Stimulated activated naive CD8-positive, alpha-beta T cell treated with anti-CD3 and anti-CD28 coated beads, Interleukin-15, Interleukin-2, amounts not matched to agents 100 U/mL and 50 U/mL, for 24 hours (primary cell): ENCODE measurements around the gene CMIP.
"Not testable (repeated sequence)": the region's sequence is repeated elsewhere in the genome, so short reads cannot be mapped to it uniquely, and the experiment has no call there.

Experiments
- ATAC-seq: fragments of 150-1000 bp; cut with Tn5 transposase; one replicate; pipeline ENCODE4 v1.10.0; 2021
- DNase-seq: peaks from one replicate; pipeline ENCODE4 v3.0.0; 2021

CMIP gene

DNA sequence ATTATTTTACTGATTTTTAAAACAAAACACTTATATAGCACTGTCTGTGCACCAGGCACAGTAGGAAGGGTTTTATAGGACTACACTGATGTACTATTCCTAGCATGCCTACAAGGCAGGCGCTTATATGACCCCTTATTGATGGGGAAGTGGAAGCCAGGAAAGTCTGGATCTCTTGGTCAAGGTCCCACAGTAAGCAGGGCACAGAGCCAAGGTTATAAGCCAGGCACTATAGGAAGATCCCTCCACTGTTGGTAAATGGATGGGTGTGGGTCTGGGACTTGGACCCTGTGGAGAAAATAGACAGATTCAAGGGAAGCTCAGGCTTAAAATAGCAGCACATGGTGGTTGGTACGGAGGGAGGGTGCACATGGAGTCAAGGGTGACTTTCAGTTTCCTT, 275.4 kb downstream of the CMIP start:
- no peak for ATAC-seq

DNA sequence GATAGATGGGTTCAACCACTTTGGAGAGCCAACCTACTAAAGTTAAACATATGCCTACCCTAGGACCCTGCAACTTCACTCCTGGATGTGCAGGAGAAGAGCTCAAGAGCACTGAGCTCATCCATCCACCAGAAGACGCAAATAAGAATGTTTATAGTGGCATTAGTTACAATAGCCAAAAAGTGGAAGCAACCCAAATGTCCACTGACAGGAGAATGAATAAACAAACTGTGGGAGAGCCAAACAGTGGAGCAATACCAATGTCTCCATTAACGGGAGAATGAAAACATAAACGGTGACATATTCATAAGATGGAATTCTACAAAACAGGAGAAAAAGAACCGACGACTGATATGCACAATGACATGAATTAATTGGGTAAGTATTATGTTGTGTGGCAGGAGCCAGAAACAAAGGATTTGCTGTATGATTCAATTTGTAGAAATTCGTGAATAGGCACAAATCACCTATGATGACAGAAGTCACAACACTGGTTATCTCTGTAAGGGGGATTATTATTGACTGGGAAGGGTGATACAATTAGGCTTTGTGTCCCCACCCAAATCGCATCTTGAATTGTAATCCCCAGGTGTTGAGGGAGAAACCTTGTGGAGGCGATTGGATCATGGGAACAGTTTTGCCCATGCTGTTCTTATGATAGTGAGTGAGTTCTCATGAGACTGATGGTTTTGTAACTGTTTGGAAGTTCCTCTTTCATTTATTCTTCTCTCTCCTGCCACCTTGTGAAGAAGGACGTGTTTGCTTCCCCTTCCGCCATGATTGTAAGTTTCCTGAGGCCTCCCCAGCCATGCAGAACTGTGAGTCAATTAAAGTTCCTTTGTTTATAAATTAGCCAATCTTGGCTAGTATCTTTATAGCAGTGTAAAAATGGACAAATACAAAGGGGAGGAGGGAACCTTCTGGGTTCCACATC, 276.6 kb downstream of the CMIP start:
- no peak for DNase-seq
- no peak for ATAC-seq

More for the DNA sequence above, 275.4 kb downstream of the CMIP start:
- no peak for DNase-seq

GRCh38 chr16:81723098-81723723, 278.6 kb downstream of the CMIP start:
- DNase-seq = peak; percentile 27
- ATAC-seq = peak; percentile 85

GRCh38 chr16:81728435-81728834, 283.8 kb downstream of the CMIP start:
- no peak for DNase-seq
- ATAC-seq = no peak

DNA sequence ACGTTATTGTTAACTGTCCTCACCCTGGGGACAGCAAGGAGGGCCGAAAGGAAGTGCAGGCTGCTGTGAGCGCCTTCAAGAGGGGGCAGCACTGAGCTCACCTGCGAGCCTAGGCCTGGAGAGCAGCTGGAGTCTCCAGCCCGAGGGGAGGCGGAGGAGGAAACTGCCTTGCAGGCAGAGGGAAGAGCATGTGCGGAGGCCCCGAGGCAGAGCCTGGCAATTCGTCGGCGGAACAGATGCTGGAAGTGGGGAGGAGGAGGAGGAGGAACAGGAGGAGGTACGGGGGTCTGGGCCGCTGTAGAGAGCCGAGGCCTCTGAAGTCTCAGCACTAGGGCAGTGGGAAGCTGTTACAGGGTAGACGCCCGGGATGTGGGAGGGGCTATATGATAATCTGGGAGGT, 284.8 kb downstream of the CMIP start:
- DNase-seq (no peak), ATAC-seq (no peak)

GRCh38 chr16:81730090-81731051, 285.8 kb downstream of the CMIP start:
- DNase-seq (peak; percentile 73), ATAC-seq (peak; percentile 93)

DNA sequence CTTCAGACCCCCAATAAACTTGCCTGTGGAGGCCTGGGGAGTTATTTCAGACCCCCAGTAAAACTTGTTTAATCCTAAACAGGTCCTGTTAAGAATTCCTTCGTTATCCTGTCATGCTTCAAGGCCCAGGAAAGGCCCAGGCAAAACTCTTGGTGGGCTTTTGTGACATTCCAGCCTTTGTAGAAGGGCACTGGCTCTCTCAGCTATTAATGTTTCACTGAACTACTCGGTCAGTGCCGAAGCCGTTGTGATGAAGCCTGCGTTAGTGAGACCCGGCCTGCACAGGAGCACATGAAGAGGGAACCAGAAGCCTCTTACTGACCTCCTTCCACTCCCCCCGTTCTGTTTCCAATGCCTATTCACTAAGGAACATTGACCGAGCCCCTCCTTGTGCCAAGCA, 287.0 kb downstream of the CMIP start:
- DNase-seq = no peak
- ATAC-seq = no peak

- DNase-seq = no peak
- ATAC-seq = no peak
Measured at GRCh38 chr16:81732699-81733098, 288.1 kb downstream of the CMIP start.

DNA sequence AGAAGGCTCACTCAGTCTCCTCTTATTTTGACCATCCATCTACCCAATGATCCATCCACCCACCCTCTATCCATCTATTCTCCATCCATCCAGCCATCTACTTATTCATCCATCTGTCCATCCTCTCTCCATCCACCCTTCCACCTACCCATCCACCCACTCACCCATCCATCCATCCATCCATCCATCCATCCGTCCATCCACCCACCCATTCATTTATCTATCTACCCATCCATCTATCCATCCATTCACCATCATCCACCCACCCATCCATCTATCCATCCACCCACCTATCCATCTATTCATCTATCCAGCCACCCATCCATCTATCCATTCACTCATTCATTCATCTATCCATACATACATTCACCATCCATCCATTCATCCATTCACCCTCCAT, 288.7 kb downstream of the CMIP start:
- no peak for DNase-seq
- ATAC-seq = no peak

DNA sequence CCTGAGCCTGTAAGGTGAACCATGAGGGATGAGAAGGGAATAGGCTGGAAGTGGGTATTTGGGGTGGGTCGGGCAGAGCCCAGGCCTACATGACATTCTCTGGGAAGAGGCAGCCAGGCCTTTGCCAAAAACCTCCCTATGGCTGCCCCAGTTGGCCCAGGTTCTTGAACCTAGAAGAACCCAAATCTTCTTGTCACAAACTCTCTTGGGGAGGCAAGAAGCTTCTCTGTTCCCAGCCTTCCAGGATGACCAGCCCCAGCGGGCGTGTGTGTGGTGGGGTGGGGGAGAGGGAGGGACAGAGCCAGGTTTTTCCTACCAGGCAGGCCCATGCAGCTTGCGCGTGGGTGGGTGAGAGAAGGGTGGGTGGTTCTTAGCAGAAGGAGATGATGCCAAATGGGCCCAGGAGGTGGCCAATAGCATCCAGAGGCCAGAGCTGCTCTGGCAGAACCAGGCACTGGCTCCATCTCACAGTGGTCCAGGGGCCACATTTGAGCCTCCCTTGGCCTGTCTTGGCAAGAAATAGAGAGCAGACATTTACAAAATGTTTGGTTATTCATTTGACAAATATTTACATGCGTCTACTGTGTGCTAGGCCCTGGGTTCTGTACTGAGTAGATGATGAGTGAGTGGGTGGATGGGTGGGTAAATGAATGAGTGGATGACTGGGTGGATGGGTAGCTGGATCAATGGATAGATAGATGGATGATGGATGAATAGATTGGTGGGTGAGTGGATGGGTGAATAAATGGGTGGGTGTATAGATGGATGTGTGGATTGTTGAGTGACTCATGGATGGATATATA, 290.2 kb downstream of the CMIP start:
- DNase-seq = no peak
- ATAC-seq = no peak

GRCh38 chr16:81737885-81738536, 293.4 kb downstream of the CMIP start:
- ATAC-seq (peak; percentile 87), DNase-seq (peak; percentile 86)

- peak; percentile 20 for ATAC-seq
- DNase-seq = no peak
Measured at GRCh38 chr16:81738783-81739496, 294.3 kb downstream of the CMIP start.

DNA sequence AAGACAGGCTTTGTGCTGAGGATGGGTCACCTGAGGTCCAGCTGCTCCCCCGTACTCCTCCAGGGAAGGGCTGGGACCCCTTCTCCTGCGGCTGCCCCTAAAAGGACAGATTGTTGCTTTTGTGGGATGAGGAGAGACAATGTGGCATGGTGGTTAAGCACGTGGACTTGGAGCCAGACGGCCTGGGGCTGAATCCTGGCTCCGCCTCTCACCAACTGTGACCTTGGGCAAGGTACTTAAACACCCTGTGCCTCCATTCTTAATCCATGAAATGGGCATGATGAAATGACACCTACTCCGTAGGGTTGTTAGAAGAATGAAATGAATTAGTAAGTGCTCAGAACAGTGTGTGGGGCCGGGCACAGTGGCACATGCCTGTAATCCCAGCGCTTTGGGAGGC, 294.9 kb downstream of the CMIP start:
- DNase-seq = no peak
- ATAC-seq = no peak

GRCh38 chr16:81740169-81740568, 295.6 kb downstream of the CMIP start:
- no peak for DNase-seq
- ATAC-seq = no peak

GRCh38 chr16:81741430-81741770, 296.8 kb downstream of the CMIP start:
- not testable (repeated sequence) for ATAC-seq, DNase-seq

DNA sequence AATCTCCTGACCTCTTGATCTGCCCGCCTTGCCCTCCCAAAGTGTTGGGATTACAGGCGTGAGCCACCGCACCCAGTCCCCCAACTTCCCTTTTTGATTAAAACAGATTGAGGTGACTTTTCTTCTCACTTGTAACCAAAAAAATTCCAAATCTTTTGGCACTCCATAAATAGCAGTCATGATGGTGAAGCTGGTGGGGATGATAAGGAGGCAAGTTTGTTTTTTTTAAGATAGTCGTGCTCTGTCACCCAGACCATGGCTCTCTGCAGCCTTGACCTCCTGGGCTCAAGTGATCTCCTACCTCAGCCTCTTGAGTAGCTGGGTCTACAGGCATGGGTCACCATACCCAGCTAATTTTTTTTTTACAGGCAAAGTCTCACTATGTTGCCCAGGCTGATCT, 299.8 kb downstream of the CMIP start:
- DNase-seq (no peak), ATAC-seq (no peak)

- ATAC-seq = no peak
- no peak for DNase-seq
Measured at GRCh38 chr16:81744911-81745310, 300.3 kb downstream of the CMIP start.

- DNase-seq (peak; percentile 80), ATAC-seq (peak; percentile 82)
Measured at GRCh38 chr16:81745704-81746558, 301.3 kb downstream of the CMIP start.

DNA sequence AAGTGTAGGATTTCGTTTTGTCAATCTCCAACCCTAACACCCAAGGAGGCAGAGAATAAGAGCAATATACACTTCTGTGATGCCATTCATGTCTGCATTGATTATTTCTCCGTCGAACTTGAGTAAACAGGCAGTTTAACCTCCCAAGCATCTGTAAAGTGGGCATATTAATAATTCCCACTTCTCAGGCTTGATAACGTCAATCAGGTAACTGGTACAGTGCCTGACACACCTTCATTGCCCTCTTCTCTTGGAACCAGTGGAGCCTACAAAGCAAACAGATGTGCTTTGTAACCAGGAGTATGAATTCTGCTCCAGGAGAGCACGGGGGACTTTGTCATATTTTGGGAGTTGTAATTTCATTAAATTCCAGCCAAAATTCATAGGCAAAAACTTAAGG, 302.0 kb downstream of the CMIP start:
- no peak for ATAC-seq
- no peak for DNase-seq
